AG10803 (cell line): Measurements from ENCODE around the gene C6orf47.

Source experiments
- DNase-seq: peaks from one replicate; pipeline ENCODE4 v3.0.0; 2010; ENCODE audit warnings: low read depth
- H3K4me3 ChIP-seq: 2 replicates; pipeline ENCODE4 v1.5.1; 2011; ENCODE audit warnings: mild to moderate bottlenecking, low read length, control low read depth
- CTCF ChIP-seq: conservative IDR thresholded peaks from 2 replicates; pipeline ENCODE4 v1.5.1; 2011; ENCODE audit warnings: mild to moderate bottlenecking, low read length, control low read depth, inconsistent platforms

The C6orf47 gene

GRCh38 chr6:31636698-31637596 is 23.6 kb downstream of the C6orf47 start:
- no peak overlapping the region for H3K4me3 ChIP-seq
- no peak for DNase-seq
- no peak for TF ChIP-seq CTCF

- H3K4me3 ChIP-seq, result no peak overlapping the region
- TF ChIP-seq CTCF, result no peak
- DNase-seq, result no peak
Observed at GRCh38 chr6:31634969-31635575, 25.5 kb downstream of the C6orf47 start.

- no peak overlapping the region for H3K4me3 ChIP-seq
- no peak for TF ChIP-seq CTCF
- DNase-seq, result no peak
Observed at GRCh38 chr6:31634131-31634530, 26.4 kb downstream of the C6orf47 start.

GRCh38 chr6:31633447-31633846 is 27.1 kb downstream of the C6orf47 start:
- no peak for TF ChIP-seq CTCF
- no peak for DNase-seq
- no peak overlapping the region for H3K4me3 ChIP-seq

- no peak for TF ChIP-seq CTCF
Observed at GRCh38 chr6:31632279-31632946, 28.2 kb downstream of the C6orf47 start.

GRCh38 chr6:31631681-31632278 is 28.8 kb downstream of the C6orf47 start:
- H3K4me3 ChIP-seq, result no peak overlapping the region
- no peak for DNase-seq
- no peak for TF ChIP-seq CTCF

More at GRCh38 chr6:31632279-31632946, 28.2 kb downstream of the C6orf47 start:
- DNase-seq, result no peak
- no peak overlapping the region for H3K4me3 ChIP-seq
